GDM1 (cell line): ENCODE measurements around the gene EFTUD2.

Source experiments
- DNase-seq: peaks from one replicate; lab custom pipeline; 2025; lab: John Stamatoyannopoulos, UW

The EFTUD2 gene

GRCh38 chr17:44887971-44888954, 11.0 kb downstream of the EFTUD2 start:
- DNase-seq, result peak; percentile 25

DNA sequence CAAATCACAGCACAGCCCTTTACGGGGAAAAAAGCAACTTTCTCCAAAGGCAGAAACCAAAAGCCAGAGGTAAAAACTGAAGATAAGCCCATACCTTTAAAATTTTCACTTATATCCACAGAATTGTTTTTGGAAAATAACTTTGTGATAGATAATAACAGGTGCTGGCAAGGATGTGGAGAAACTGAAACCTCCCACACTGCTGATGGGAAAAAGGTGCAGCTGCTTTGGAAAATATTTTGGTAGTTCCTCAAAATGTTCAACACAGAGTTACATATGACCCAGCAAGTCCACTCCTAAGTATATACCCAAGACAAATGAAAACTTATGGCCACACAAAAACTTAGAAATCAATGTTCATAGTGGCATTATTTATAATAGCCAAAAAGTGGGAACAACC, 12.2 kb downstream of the EFTUD2 start:
- DNase-seq, result no peak

GRCh38 chr17:44884941-44885340, 14.3 kb downstream of the EFTUD2 start:
- no peak for DNase-seq

- no peak for DNase-seq
Measured at GRCh38 chr17:44881145-44881544, 18.1 kb downstream of the EFTUD2 start.

DNA sequence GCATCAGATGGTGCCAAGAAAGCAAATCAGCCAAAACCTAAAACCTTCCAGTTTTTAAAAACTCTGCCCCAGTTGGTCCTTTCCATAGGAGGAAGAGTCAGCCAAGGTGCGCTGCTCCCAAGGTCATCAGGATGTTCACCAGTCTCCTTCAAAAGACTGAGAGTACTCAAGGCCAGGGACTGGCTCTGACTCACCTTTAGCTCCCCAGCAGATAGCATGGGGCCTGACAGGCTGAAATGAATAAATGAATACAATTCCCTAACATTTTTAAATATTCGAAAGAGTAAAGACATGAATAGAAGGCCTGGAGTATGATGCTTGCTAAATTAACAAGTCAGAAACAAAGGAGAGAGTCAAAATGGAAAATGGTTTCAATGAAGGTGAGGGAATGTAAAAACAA, 19.2 kb downstream of the EFTUD2 start:
- no peak for DNase-seq

GRCh38 chr17:44879376-44879775, 19.9 kb downstream of the EFTUD2 start:
- no peak for DNase-seq

- no peak for DNase-seq
Measured at GRCh38 chr17:44878627-44879221, 20.5 kb downstream of the EFTUD2 start.

GRCh38 chr17:44877121-44877520, 22.1 kb downstream of the EFTUD2 start:
- DNase-seq, result no peak

- no peak for DNase-seq
Measured at GRCh38 chr17:44875761-44876160, 23.5 kb downstream of the EFTUD2 start.

GRCh38 chr17:44872131-44872768, 27.0 kb downstream of the EFTUD2 start:
- DNase-seq, result no peak

DNA sequence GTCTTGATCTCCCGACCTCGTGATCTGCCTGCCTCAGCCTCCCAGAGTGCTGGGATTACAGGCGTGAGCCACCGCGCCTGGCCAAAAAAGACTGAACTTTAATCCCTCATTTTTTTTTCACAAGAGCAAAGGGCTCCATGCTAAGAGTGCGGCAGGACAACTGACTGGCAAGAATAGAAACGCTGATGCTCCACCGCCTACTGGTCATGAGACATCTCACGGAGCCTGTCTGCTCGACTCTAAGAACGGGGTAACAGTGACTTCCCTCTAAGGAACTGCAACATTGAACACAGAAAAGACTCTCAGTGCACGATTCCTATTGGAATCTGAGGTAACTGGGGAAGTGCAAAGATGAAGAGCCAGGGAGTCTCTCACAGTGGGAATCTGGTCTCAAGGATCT, 27.7 kb downstream of the EFTUD2 start:
- DNase-seq, result no peak

- DNase-seq, result no peak
Measured at GRCh38 chr17:44867841-44868240, 31.4 kb downstream of the EFTUD2 start.

GRCh38 chr17:44865931-44866330, 33.3 kb downstream of the EFTUD2 start:
- no peak for DNase-seq

- peak; percentile 17 for DNase-seq
Measured at GRCh38 chr17:44865231-44865660, 34.0 kb downstream of the EFTUD2 start.

DNA sequence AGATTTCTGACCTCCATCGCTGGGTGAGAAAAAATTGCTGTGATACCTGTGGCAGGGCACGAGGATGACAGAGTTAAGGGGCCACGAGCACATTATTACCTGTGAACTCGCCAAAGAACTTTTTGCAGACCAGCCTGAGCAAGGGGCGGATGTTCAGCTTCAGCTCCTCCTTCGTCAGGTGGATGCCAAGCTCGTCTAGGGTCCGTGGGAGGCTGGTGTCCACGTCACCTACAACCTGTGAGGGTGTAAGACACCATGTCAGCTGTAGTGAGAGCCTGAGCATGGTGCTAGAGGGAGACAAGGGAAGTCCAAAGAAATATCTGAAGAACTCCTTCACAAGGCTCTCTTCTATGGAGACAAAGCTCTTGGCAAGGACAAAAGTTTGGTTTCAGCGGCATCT, 34.4 kb downstream of the EFTUD2 start:
- no peak for DNase-seq

- DNase-seq, result no peak
Measured at GRCh38 chr17:44863061-44863918, 36.0 kb downstream of the EFTUD2 start.

GRCh38 chr17:44862278-44862914, 36.8 kb downstream of the EFTUD2 start:
- DNase-seq, result no peak

- DNase-seq, result no peak
Measured at GRCh38 chr17:44859701-44860100, 39.5 kb downstream of the EFTUD2 start.

DNA sequence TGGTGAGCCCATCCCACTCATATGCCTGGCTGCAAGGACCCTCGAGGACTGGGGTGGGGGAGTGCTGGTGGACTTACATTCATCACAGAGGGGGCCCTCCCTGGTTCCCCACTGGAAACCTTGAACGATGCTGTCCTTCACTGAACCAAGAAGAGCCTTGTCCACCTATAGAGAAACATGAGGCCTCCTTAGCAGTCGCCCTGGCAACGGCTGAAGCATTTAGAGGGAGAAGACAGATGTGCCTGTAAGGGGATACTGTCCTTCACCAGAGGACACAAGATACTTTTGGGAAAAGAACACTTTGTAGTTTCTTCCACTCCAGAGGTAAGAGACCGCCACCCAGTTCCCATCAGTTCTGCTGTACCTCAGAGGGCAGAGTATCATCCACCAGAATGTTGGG, 45.1 kb downstream of the EFTUD2 start:
- DNase-seq, result no peak

- DNase-seq, result no peak
Measured at GRCh38 chr17:44850612-44851011, 48.6 kb downstream of the EFTUD2 start.

GRCh38 chr17:44850025-44850424, 49.2 kb downstream of the EFTUD2 start:
- DNase-seq, result no peak
